Gastroesophageal sphincter (tissue), 3 donors: ENCODE data around the gene SUPT7L.

Experiments used
- EP300 ChIP-seq: sonication (generic); formaldehyde crosslinking; IDR thresholded peaks from one replicate; pipeline ENCODE4 v1.6.1; 2017; ENCODE audit warnings: antibody characterized with exemption, mild to moderate bottlenecking
- POLR2A ChIP-seq, 2 donors: fragments of 450-650 bp; IDR thresholded peaks; one replicate each; pipeline ENCODE4 v1.6.1; 2017; ENCODE audit warnings: antibody characterized with exemption in 2 of 2, mild to moderate bottlenecking in 2 of 2, moderate library complexity in 1 of 2
- POLR2AphosphoS5 ChIP-seq: sonication (generic); formaldehyde crosslinking; IDR thresholded peaks from one replicate; pipeline ENCODE4 v1.6.1; 2017; ENCODE audit warnings: antibody characterized with exemption
- TF ChIP-seq, protein P1 (sequence below), 4 experiments: fragments of 200-600 bp in 2 of 4; fragments of 450-650 bp in 2 of 4; sonication (generic) in 1 of 4; IDR thresholded peaks; one replicate each; pipeline ENCODE4 v1.5.1; 2017 to 2019; ENCODE audit warnings: antibody characterized with exemption in 4 of 4, mild to moderate bottlenecking in 2 of 4, moderate library complexity in 2 of 4

DNA sequence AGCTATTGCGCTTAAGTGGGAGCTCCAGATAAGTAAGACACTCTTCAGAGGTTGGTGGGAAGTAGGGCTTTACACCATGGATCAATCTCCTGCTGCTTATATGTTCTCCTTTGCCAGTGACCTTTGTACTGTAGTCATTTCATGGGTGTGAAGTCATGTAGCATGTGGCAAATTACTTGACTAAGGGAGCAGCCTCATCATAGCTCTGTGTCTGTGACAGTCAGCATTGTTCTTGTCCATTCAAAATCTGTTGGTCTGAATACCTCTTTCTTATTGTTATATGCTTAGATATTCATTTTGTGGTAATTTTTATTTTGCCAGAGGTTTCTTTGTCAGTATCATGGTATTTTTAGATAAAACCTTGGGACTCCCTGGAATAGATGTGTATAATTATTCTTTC is 18.4 kb upstream of the SUPT7L start:
- TF ChIP-seq, protein P1, sequence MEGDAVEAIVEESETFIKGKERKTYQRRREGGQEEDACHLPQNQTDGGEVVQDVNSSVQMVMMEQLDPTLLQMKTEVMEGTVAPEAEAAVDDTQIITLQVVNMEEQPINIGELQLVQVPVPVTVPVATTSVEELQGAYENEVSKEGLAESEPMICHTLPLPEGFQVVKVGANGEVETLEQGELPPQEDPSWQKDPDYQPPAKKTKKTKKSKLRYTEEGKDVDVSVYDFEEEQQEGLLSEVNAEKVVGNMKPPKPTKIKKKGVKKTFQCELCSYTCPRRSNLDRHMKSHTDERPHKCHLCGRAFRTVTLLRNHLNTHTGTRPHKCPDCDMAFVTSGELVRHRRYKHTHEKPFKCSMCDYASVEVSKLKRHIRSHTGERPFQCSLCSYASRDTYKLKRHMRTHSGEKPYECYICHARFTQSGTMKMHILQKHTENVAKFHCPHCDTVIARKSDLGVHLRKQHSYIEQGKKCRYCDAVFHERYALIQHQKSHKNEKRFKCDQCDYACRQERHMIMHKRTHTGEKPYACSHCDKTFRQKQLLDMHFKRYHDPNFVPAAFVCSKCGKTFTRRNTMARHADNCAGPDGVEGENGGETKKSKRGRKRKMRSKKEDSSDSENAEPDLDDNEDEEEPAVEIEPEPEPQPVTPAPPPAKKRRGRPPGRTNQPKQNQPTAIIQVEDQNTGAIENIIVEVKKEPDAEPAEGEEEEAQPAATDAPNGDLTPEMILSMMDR (IDR thresholded peaks at IDR 0.05): no peak
- TF ChIP-seq POLR2AphosphoS5 (no peak), EP300 (no peak), POLR2A (IDR thresholded peaks at IDR 0.05) (no peak)
